Ovary (tissue), 3 donors: ENCODE results near the gene PDYN.

Experiments
- POLR2A ChIP-seq: fragments of 450-650 bp; IDR thresholded peaks from one replicate; pipeline ENCODE4 v1.6.1; 2017; ENCODE audit warnings: antibody characterized with exemption, mild to moderate bottlenecking, moderate library complexity
- TF ChIP-seq, protein P1 (sequence below), 3 donors: fragments of 450-650 bp in 2 of 3; fragments of 200-600 bp in 1 of 3; IDR thresholded peaks; one replicate each; pipeline versions ENCODE4 v1.5.1 to v1.8.0; 2016 to 2022; ENCODE audit warnings: antibody characterized with exemption in 3 of 3, mild to moderate bottlenecking in 1 of 3
- donor health status: DM: no; HTN: no; CAD: no.

DNA sequence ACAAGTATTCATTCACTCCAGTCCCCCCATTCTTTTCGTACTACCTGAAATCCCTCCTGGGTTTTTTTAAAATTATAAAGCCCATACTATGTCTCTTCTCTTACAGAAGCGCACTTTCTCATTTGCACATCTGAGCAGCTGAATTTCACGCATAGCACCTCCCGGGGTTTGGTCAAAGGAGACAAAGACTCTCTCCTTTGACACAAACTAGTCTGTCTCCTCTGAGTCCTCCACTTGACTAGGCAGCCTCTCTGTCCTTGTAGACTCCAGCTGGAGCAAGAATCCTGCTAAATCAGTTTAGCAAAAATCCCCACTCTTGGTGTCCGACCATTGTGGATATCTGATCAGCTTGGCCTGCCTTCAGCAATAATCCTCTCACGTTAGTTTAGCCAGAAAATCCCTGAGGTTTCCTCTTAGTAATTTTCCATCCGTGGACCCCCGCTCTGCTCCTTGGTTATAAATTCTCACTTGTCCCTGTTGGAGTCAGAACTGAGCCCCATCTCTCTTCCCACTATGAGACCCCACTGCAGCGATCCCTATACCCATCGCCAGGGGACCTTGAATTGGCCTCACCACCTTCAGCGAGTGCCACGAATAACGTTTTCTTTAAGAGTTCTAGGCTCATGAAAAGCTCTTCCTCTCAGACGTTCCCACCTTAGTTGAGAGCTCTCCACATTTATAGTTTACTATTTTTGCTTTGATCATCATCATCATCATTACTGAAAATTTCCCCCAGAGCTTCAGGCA lies 29.0 kb downstream of the PDYN start:
- no peak for TF ChIP-seq POLR2A
- TF ChIP-seq, protein P1, sequence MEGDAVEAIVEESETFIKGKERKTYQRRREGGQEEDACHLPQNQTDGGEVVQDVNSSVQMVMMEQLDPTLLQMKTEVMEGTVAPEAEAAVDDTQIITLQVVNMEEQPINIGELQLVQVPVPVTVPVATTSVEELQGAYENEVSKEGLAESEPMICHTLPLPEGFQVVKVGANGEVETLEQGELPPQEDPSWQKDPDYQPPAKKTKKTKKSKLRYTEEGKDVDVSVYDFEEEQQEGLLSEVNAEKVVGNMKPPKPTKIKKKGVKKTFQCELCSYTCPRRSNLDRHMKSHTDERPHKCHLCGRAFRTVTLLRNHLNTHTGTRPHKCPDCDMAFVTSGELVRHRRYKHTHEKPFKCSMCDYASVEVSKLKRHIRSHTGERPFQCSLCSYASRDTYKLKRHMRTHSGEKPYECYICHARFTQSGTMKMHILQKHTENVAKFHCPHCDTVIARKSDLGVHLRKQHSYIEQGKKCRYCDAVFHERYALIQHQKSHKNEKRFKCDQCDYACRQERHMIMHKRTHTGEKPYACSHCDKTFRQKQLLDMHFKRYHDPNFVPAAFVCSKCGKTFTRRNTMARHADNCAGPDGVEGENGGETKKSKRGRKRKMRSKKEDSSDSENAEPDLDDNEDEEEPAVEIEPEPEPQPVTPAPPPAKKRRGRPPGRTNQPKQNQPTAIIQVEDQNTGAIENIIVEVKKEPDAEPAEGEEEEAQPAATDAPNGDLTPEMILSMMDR (IDR thresholded peaks at IDR 0.05) = no peak
